Measurements from ENCODE around the gene HSPA12B. TPM values are rescaled to one million over a fixed set of nuclear protein-coding genes. Genes with fewer than 3 reads are reported as not detected.

Gene HSPA12B
- total and polyA plus RNA-seq, 2 donors (not counting 3 experiments of a cell fraction or from before 2014, with no cell fraction given): 3.7 to 6.6 TPM

GRCh38 chr20:3729378-3729777 lies 3.1 kb upstream of the HSPA12B start:
- no peak for FAIRE-seq
- DNase-seq (ENCODE audit: low read depth, low spot score): no peak
- Histone ChIP-seq H4K20me1 (replicated peaks; ENCODE audit: control insufficient read depth, extremely low read depth, insufficient read depth, low read length) (no peaks in the 10 kb centered on the region), H3K79me2 (ENCODE audit: control insufficient read depth, insufficient read depth, low read length) (no peaks in the 10 kb centered on the region), H3K36me3 (ENCODE audit: control insufficient read depth in 2 of 2, extremely low read depth in 1 of 2, insufficient read depth in 2 of 2, low read length in 2 of 2) (no peaks in the 10 kb centered on the region), H3K4me3 (replicated peaks in 1 of 3; ENCODE audit: insufficient read depth in 1 of 3, low read depth in 1 of 3, low read length in 3 of 3) (no peak overlapping the region), H3K9ac (replicated peaks; ENCODE audit: extremely low read depth, insufficient read depth, low read length) (no peak overlapping the region), H2AFZ (ENCODE audit: low read depth, low read length) (no peak overlapping the region), H3K9me3 (replicated peaks; ENCODE audit: control insufficient read depth, insufficient read depth, low read length) (no peaks in the 10 kb centered on the region), H3K9me1 (replicated peaks; ENCODE audit: control insufficient read depth, extremely low read depth, insufficient read depth, low read length) (no peaks in the 10 kb centered on the region), H3K4me2 (ENCODE audit: insufficient read depth, low read length) (no peak overlapping the region), H3K4me1 (ENCODE audit: control insufficient read depth, extremely low read depth, insufficient read depth, low read length) (no peaks in the 10 kb centered on the region), H3K27ac (ENCODE audit: insufficient read depth, low read depth, low read length) (no peak overlapping the region), H3K27me3 (ENCODE audit: control insufficient read depth in 2 of 2, insufficient read depth in 2 of 2, low read length in 2 of 2) (peaks cover 10% of the 10 kb centered on the region in 2 experiments)
- dilution Hi-C loops (cut with MboI; ENCODE audit: extremely low pct_ligation_motif_present, low sequenced_read_pairs) (no loop called here), intact Hi-C loops (cut with micrococcal nuclease) (no loop called here)
- no TSS peak for BruUV-seq (replicated peaks)
- POLR2A ChIA-PET: no interaction called here
- CTCF ChIA-PET: interaction anchor here (0.9 to 7.2 kb wide), 6 partner anchors 12 to 125 kb away, joined by 3 to 40 read pairs (median 6); no protein-coding TSS in a partner anchor
- no peak for TF ChIP-seq MAX (IDR thresholded peaks at IDR 0.05; ENCODE audit: insufficient read depth, insufficient read length)
- TF ChIP-seq POLR2AphosphoS5 (IDR thresholded peaks at IDR 0.05; ENCODE audit: insufficient read depth, low read depth, low read length): no peak
- TF ChIP-seq POLR2A (IDR thresholded peaks at IDR 0.05; ENCODE audit: low read depth, low read length): no peak
- TF ChIP-seq MYC (IDR thresholded peaks at IDR 0.05; ENCODE audit: low read depth, low read length): no peak
- no peak for TF ChIP-seq CTCF (IDR thresholded peaks at IDR 0.05; ENCODE audit: extremely low read depth in 1 of 2, insufficient read depth in 1 of 2, low read depth in 1 of 2, low read length in 2 of 2)
- TF ChIP-seq FOS (IDR thresholded peaks at IDR 0.05; ENCODE audit: borderline replicate concordance, insufficient read depth, low read length): no peak
- no peak for TF ChIP-seq EZH2 (IDR thresholded peaks at IDR 0.05; ENCODE audit: borderline replicate concordance, low read depth, low read length, severe bottlenecking)
- TF ChIP-seq GATA2 (IDR thresholded peaks at IDR 0.05; ENCODE audit: insufficient read depth, insufficient read length, low read depth, low read length): no peak
- no peak for TF ChIP-seq JUN (IDR thresholded peaks at IDR 0.05; ENCODE audit: borderline replicate concordance, insufficient read depth, insufficient read length, low read depth)
